ENCODE data around the gene DTHD1.
A peak's percentile ranks its signal among the peaks of the same experiment; 100 is the strongest.

Gene DTHD1

DNA sequence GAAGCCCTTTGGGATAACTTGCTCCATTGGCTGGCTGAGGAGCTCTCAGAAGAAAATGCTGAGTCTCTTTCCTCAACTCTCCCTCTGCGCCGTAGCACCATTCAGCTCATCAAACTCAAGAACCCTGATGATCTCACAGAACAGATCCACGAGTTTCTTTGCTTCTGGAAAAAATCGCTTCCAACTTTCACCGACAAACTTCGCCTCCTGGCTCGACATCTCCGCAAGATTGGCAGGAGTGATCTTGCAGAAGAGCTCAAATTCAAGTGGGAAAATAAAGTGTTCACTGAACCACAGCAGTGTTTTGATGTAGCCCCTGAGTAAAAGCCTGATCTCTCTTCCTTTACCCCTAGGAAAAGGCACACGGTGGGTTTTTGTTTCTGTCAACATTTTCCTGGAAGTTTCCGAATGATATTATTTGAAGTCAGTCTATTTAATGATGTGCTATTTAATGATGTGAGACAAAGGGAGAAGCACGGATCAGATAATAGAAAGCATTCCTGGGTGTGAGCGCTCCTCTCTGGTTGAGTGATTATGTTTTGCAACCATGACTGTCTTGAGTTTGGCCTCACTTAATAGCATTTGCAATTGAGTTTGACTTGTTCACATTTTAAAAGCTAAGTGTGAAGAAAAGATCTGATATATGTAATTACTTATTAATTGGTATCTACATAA lies 62.2 kb downstream of the DTHD1 start:
- no peak for DNase-seq

DNA sequence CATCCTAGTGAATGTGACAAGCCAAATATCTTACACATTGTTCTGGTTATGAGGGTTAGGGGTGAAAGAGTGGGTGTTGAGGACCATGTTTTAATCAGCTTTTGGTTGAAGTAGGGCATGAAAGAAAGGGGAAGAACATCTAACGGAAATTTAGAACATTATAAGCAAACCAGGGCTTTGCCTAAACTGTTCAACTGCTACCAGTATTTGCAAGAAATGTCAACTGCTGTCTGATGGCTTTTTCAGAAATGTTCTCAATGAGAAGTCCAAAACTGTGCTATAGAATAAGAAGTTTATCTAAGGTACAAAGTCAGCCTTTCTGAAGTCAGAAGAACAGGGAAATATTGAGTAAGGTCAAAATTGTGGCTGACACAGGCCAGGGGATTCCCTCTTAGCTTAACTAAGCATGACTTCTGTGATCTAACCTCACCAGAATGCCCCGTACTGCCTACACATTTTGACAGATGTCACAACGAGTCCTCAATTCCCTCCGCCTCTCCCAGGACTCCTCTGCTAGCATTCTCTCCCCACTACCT lies 67.1 kb downstream of the DTHD1 start:
- DNase-seq: no peak

DNA sequence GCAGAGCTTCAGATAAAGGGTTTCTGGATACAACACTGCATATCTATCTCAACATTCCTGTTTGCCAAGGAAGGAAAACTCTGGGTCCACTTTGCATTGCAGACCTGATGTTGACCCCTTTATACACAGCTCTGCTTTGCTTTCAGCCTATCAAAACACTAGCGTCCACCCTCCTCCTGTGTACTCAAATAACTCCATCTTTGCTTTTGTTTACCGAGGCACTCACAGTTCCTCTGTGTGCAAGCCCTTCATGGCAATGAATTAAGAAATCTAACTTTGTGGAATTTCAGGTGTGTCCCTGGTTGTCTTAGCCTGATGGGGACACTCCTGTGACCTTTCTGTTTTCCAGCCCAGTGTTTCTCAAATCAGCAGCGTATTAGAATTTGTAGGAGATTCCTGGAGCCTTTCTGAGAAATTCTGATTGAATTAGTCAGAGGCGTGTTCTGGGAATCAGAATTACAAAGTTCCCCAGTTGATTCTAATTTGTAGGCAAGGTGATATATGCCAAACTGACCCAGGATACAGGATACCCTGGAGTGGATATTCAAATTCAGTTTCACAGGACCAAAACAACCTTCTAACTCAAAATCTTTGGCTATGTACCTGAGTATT lies 68.6 kb downstream of the DTHD1 start:
- peak in 1 of 58 donors; percentile 9 for DNase-seq

DNA sequence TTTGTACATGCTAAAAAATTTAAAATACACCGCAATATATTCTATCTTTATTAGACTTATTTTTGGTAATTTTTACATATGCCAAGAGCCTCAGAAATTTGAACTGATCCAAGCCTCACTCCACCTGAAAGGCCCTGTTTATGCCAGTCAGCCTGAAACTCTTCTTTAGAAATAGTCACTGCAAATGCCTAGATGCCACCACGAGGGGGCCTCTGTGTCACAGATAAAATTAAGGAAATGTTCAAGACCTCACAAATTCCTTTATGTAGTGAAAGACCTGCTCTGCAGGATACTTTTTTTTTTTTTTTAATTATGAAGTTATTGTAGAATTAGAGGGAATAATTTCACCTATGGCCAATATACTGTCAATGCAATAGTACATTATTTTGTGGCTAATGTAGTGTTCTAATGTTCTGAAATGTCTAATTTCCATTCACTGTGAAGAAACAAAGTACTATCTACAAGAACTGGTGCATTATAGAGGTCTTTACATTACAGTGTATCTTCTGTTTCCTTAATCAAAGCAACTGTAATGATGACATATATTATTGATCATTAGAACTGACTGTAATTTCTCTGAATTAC lies 69.8 kb downstream of the DTHD1 start:
- DNase-seq: peak in 51 of 58 donors; percentile 5 to 85 (median 51)

DNA sequence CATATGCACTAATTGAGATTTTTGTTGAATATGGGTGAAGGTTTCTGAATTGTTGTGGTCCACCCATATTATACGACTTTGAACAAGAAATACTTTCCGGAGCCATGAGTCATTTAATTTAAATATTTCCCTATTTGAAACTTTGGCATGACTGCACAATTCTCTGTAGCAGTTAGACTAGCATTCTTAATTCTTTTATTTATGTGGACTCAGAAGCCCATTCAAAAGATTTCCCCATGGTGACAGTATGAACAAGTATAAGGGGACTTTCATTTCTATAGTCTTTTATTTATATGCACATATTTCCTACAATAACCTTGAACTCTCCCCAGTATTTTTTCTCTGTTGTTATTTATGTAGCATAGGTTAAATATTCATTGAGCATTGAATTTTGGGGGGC lies 72.6 kb downstream of the DTHD1 start:
- no peak for DNase-seq

DNA sequence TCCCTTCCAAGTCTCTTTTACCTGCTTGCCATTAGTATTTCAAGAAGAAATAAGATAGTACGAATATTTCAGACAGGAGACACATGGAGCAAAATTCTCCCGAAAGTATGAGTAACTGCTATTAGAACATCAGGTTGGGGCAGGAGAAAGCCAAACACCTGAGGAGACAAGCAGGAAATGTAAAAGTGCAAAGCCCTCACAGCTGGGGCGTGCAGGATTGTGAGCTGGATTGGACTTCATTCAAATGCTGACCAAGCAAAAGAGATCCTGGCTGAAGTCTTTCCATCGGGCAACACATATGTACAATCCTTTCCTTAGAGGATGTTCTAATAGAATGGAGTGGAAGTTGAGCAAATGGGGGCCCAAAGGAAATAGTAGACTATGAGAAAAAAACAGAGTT lies 76.8 kb downstream of the DTHD1 start:
- no peak for DNase-seq

DNA sequence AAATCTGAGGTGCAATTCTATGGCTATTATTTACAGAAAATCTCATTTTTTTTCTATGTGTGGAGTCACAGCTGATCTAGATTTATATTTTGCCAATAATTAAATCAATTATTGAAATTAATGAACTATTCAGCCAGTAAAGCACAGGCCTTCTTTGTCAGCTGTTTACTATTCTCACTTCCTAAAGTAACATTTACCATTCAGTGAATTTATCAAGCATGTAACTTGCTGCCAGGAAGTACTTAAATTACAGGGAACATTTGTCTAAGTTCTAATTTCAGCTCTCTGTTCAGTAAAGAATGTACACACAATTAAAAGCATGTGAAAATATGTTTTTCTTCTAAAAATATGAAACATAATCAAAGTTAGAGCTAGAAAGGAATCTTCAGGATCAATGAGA lies 79.3 kb downstream of the DTHD1 start:
- no peak for DNase-seq

DNA sequence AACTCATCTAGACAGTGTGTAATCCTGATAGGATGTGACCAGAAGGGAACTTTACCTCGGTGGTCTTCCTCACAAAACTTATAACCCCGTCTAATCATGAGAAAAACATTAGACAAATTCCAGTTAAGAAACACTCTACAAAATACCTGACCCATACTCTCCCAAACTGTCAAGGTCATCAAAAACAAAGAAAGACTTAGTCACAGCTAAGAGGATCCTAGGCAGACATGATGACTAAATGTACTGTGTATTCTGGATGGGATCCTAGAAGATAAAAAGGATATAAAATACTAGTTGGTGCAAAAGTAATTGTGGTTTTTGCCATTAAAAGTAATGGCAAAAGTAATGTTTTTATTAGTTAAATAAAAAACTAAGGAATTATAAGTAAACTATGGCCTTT lies 81.6 kb downstream of the DTHD1 start:
- no peak for DNase-seq

DNA sequence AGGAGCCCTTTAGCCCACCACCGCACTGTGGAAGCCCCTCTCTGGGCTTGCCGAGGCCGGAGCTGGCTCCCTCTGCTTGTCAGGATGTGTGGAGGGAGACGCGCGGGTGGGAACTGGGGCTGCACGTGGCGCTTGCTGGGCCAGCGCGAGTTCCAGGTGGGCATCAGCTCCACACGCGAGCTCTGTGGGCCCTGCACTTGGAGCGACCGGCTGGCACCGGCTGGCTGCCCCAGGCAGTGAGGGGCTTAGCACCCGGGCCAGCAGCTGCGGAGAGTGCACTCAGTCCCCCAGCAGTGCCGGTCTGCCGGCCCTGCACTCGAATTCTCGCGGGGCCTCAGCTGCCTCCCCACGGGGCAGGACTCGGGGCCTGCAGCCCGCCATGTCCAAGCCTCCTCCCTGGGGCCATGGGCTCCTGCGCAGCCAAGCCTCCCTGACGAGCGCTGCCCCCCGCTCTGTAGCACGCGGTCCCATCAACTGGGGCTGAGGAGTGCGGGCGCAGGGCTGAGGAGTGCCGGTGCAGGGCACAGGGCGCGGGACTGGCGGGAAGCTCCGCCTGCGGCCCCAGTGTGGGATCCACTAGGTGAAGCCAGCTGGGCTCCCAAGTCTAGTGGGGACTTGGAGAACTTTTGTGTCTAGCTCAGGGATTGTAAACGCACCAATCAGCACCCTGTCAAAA lies 93.6 kb downstream of the DTHD1 start:
- DNase-seq: peak in 1 of 58 donors; percentile 2

DNA sequence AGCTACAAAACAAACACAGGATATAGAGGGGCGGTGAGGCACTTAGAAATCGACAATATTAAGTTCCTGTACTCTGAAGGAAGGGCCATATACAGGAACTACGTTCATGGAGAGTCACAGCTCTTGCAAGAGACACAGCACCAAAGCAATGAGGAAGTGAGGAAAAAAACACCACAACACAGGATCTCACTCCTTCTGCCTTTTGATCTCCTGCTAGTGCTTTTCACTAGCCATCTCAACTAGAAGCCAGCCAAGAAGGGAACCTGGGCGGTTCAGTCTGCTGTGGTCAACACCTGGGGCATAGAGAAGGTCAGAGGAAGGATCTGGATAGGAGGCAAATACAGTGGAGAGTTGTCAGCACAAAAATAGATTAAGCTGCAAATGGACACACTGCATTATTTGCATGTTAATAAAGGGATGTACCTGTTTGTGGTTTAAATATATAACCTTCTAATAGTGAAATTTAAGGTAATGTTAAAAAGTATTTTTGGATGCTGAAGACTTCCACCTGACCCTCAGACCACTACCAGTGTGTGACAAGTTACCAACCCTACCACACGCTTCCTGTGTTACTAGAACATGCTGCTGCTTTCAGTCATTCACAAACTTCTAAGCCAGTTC lies 104.6 kb downstream of the DTHD1 start:
- DNase-seq: peak in 1 of 58 donors; percentile 15

DNA sequence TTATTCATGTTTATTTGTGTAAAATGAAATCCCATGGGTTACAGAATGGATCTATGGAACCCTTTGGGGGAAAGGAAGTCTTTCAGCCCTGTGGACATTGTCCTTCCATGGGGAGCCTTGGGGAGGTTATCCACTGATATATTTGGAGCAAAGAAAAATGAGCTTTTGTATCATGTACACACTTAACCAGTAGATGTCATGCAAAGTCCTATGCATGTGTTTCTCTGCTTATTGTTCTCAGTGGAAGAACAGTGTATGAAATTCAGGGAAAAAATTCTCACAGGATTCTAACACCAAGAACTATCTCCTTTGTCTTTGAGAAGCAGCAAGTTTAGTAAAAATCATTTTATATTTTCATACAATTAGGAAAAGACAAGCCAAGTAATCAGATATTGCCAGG lies 105.3 kb downstream of the DTHD1 start:
- no peak for DNase-seq

DNA sequence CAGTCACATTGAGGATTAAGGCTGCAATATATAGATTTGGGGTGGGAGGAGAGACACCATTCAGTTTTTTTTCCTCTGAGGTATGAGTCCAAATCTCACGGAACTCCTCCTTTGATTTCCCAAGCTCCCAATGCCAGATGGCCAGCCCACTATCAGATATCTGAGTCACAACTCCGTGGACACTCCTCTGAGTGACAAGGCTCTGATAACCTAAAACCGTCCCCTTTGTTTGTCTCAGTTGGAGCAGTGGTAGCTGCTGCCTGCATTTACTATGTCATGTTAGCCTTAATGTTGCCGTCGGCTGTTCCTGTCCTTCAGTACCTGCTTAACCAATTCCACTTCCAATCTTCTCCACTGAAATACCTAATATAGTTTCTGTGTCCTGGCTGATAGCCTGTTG lies 107.3 kb downstream of the DTHD1 start:
- no peak for DNase-seq

DNA sequence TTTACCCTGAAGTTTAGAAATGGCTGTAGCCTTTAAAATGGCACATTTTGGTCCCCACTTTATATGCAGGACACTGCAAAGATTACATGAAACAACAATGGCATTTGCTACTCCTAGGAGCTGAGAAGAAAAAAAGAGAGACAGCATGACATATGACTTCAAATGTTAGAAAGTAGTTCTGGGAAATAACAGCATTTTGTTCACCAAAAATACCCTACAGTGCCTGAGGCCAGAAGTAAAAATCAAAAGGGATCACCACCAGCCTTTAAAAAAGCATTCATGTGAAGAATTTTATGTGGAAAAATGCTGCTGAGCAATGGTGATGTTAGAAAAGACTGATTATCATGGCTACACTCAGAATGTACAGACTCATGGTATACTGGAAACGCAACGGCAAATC lies 110.0 kb downstream of the DTHD1 start:
- no peak for DNase-seq

DNA sequence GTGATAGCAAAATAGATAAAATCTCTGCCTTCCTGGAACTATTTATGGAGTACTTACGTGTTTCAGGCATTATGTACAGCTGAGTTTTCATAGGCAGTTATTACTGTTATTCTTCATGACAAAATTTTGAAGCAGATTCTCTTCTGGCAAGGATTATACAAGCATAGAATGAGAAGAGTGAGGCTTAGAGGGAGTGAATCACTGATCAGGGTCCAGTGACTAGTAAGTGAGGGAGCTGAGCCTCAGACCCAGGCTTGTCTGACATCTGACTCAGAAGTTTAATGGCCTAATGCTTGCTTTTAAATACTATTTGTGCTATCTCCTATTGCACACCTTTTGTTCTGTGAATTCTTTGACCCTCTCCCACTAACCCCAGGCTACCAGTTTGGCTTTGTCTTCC lies 110.6 kb downstream of the DTHD1 start:
- DNase-seq: no peak

DNA sequence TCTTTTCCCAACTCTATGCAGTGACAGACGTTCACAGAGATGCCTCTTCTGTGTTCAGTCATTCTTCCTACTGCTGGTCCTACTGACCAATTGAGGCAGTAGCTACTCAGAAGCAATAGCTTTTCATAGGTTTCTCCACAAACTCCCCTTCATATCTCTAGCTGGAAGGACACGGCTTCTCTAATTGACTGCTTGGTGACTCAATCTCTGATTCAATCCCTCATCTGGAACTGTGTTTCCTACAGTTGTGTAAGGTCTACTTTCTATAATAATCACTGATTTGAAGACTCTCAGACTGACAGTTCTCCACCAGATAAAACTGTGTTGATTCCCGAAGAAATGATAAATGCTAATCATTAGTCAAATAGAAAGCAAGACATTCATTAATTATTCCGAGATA lies 111.5 kb downstream of the DTHD1 start:
- no peak for DNase-seq

Data from anterior cingulate cortex (tissue), 58 donors.